ENCODE measurements around the gene DYNC1H1.

The DYNC1H1 gene

DNA sequence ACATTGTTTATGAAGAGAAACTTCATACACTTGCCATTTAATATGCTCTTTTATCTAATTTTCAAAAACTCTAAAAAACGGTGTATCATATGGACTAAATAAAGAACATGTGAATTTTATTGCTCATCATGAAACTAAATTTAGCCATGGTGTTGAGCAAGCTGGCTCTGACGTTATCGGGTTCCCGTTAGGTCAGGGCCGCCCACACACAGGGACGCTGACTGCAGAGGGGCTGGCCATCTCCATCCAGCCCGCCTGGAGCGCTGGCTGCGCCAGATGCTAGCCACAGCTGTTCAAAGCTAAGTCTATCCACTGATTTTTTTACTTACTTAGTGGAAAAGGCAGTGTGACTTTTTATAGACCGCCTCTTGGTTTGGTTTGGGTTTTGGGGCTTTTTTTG, 36.5 kb upstream of the DYNC1H1 start:
- Histone ChIP-seq H3K4me3 (ENCODE audit: low read length) (no peak overlapping the region), H3K4me1 (ENCODE audit: insufficient read depth, low read length) (no peaks in the 10 kb centered on the region), H3K9me3 (ENCODE audit: insufficient read depth, low read depth, low read length) (no peaks in the 10 kb centered on the region), H3K36me3 (ENCODE audit: insufficient read depth, low read depth, low read length) (no peaks in the 10 kb centered on the region), H3K9ac (ENCODE audit: low read depth, low read length) (no peak overlapping the region), H3K27ac (ENCODE audit: low read length) (no peak overlapping the region), H3K27me3 (ENCODE audit: insufficient read depth, low read length) (no peaks in the 10 kb centered on the region)

DNA sequence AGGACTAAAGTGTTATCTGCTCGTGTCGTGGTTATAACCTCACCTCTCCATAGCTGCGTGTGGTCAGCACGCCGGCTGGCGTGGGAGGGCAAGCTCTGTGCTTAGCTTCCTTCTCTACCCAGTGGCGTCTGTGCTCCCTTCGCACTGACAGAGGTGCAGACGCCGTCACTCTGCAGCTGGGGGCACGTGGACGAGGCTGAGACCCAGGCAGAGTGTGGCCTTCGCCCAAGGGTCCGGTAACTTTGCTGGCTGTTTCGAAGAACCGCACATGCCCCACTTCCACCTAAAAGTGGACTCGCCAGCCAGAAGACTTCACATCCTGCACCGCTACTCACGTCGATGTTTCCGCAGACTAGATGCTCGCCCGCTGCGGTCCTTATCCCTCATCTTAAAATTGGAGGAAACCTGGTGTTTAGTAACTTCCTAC, 35.9 kb upstream of the DYNC1H1 start:
- H3K4me3 ChIP-seq (ENCODE audit: low read length), result no peak overlapping the region
- H3K36me3 ChIP-seq (ENCODE audit: insufficient read depth, low read depth, low read length), result no peaks in the 10 kb centered on the region
- peaks cover 5% of the 10 kb centered on the region; the same call in 1 of the 2 replicates for H3K27me3 ChIP-seq (ENCODE audit: insufficient read depth, low read length)
- H3K4me1 ChIP-seq (ENCODE audit: insufficient read depth, low read length), result no peaks in the 10 kb centered on the region
- H3K27ac ChIP-seq (ENCODE audit: low read length), result no peak overlapping the region
- H3K9ac ChIP-seq (ENCODE audit: low read depth, low read length), result no peak overlapping the region
- H3K9me3 ChIP-seq (ENCODE audit: insufficient read depth, low read depth, low read length), result no peaks in the 10 kb centered on the region

DNA sequence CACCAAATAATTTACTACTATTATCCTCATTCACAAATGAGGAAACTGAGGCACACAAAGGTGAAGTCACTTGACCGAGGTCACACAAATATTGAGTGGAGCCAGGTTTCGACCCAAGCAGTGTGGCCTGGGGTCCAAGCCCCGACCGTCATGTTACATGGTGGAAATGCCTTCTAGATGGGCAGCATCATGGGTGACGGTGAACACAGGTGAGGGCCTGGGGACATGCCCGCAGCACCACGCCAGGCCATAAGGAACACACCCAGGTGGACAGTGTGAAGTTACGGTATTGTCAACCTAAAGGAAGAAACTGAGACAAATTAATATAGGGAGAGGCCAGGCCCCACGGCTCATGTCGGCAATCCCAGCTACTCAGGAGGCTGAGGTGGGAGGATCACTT, 35.3 kb upstream of the DYNC1H1 start:
- no peak overlapping the region for H3K9ac ChIP-seq (ENCODE audit: low read depth, low read length)

GRCh38 chr14:101929946-101930345, 34.4 kb upstream of the DYNC1H1 start:
- H3K9ac ChIP-seq (ENCODE audit: low read depth, low read length), result no peak overlapping the region
- no peak overlapping the region for H3K27ac ChIP-seq (ENCODE audit: low read length)
- no peak overlapping the region for H3K4me3 ChIP-seq (ENCODE audit: low read length)
- H3K4me1 ChIP-seq (ENCODE audit: insufficient read depth, low read length), result no peaks in the 10 kb centered on the region
- no peaks in the 10 kb centered on the region for H3K9me3 ChIP-seq (ENCODE audit: insufficient read depth, low read depth, low read length)
- peaks cover 15% of the 10 kb centered on the region; the same call in 1 of the 2 replicates for H3K27me3 ChIP-seq (ENCODE audit: insufficient read depth, low read length)
- H3K36me3 ChIP-seq (ENCODE audit: insufficient read depth, low read depth, low read length), result no peaks in the 10 kb centered on the region

More for the DNA sequence above, 35.3 kb upstream of the DYNC1H1 start:
- H3K27ac ChIP-seq (ENCODE audit: low read length), result no peak overlapping the region
- peaks cover 10% of the 10 kb centered on the region; the same call in 1 of the 2 replicates for H3K27me3 ChIP-seq (ENCODE audit: insufficient read depth, low read length)
- no peaks in the 10 kb centered on the region for H3K9me3 ChIP-seq (ENCODE audit: insufficient read depth, low read depth, low read length)
- no peak overlapping the region for H3K4me3 ChIP-seq (ENCODE audit: low read length)
- H3K36me3 ChIP-seq (ENCODE audit: insufficient read depth, low read depth, low read length), result no peaks in the 10 kb centered on the region
- no peaks in the 10 kb centered on the region for H3K4me1 ChIP-seq (ENCODE audit: insufficient read depth, low read length)

- no peaks in the 10 kb centered on the region for H3K36me3 ChIP-seq (ENCODE audit: insufficient read depth, low read depth, low read length)
- no peaks in the 10 kb centered on the region for H3K4me1 ChIP-seq (ENCODE audit: insufficient read depth, low read length)
- no peak overlapping the region for H3K9ac ChIP-seq (ENCODE audit: low read depth, low read length)
- no peak overlapping the region for H3K27ac ChIP-seq (ENCODE audit: low read length)
- no peaks in the 10 kb centered on the region for H3K9me3 ChIP-seq (ENCODE audit: insufficient read depth, low read depth, low read length)
- H3K4me3 ChIP-seq (ENCODE audit: low read length), result no peak overlapping the region
- peaks cover 23% of the 10 kb centered on the region for H3K27me3 ChIP-seq (ENCODE audit: insufficient read depth, low read length)
Observed at GRCh38 chr14:101932673-101933072, 31.7 kb upstream of the DYNC1H1 start.

DNA sequence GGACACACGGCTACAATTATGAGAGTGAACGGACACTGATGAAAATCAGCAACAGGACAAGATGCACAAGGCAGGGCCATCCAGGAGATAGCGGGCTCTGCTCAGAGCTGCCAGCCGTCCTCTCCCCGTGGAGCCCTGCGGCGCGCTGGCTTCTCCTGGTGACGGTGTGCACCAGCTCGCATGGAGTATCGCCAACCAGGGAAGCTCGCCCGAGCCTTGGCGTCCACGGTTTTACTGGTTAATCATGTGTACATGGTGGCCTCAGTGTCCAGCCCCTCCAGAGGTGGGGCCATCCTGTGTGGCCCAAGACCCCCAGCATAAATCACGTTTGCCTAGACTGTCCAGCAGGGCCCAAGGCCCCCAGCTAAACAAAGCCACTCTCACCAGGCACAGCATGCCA, 31.2 kb upstream of the DYNC1H1 start:
- peaks cover 28% of the 10 kb centered on the region for H3K27me3 ChIP-seq (ENCODE audit: insufficient read depth, low read length)
- H3K4me3 ChIP-seq (ENCODE audit: low read length), result no peak overlapping the region
- no peaks in the 10 kb centered on the region for H3K36me3 ChIP-seq (ENCODE audit: insufficient read depth, low read depth, low read length)
- no peak overlapping the region for H3K27ac ChIP-seq (ENCODE audit: low read length)
- H3K4me1 ChIP-seq (ENCODE audit: insufficient read depth, low read length), result no peaks in the 10 kb centered on the region
- no peak overlapping the region for H3K9ac ChIP-seq (ENCODE audit: low read depth, low read length)
- H3K9me3 ChIP-seq (ENCODE audit: insufficient read depth, low read depth, low read length), result no peaks in the 10 kb centered on the region

DNA sequence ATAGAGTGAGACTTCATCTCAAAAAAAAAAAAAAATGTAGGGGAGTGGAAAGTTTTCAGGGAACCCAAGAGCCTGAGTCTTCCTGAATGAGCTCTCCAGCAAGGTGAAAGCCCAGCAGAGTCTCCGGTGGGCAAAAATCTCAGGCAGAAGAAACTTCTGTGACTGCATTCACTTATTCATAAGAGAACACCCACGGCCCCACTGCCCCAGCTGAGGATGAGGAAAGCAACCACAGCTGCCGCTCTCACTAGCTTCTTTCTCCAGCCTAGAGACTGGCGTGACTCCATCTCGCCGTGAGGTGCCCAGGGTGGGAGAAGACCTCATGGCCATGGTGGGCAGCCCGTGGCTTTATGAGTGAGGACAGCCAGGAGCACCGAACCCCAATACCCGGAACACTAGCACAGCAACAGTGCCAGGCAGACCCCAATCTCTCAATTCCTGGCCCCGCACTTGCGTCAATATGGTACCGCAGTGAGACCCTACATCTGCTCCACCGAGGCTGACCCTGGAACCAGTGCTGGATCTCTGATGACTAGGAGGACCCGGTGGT, 29.7 kb upstream of the DYNC1H1 start:
- H3K9ac ChIP-seq (ENCODE audit: low read depth, low read length), result no peak overlapping the region
- peaks cover 41% of the 10 kb centered on the region for H3K27me3 ChIP-seq (ENCODE audit: insufficient read depth, low read length)
- H3K4me1 ChIP-seq (ENCODE audit: insufficient read depth, low read length), result no peaks in the 10 kb centered on the region
- H3K36me3 ChIP-seq (ENCODE audit: insufficient read depth, low read depth, low read length), result no peaks in the 10 kb centered on the region
- no peak overlapping the region for H3K27ac ChIP-seq (ENCODE audit: low read length)
- H3K9me3 ChIP-seq (ENCODE audit: insufficient read depth, low read depth, low read length), result no peaks in the 10 kb centered on the region
- H3K4me3 ChIP-seq (ENCODE audit: low read length), result no peak overlapping the region

- no peaks in the 10 kb centered on the region for H3K4me1 ChIP-seq (ENCODE audit: insufficient read depth, low read length)
- no peak overlapping the region for H3K4me3 ChIP-seq (ENCODE audit: low read length)
- H3K9ac ChIP-seq (ENCODE audit: low read depth, low read length), result no peak overlapping the region
- no peaks in the 10 kb centered on the region for H3K9me3 ChIP-seq (ENCODE audit: insufficient read depth, low read depth, low read length)
- H3K36me3 ChIP-seq (ENCODE audit: insufficient read depth, low read depth, low read length), result no peaks in the 10 kb centered on the region
- no peak overlapping the region for H3K27ac ChIP-seq (ENCODE audit: low read length)
- peaks cover 69% of the 10 kb centered on the region for H3K27me3 ChIP-seq (ENCODE audit: insufficient read depth, low read length)
Observed at GRCh38 chr14:101937926-101938767, 26.2 kb upstream of the DYNC1H1 start.

- Histone ChIP-seq H3K36me3 (ENCODE audit: insufficient read depth, low read depth, low read length) (no peaks in the 10 kb centered on the region), H3K4me1 (ENCODE audit: insufficient read depth, low read length) (0 out of 2 replicates have a peak, but pooled peaks cover 3% of the 10 kb centered on the region), H3K27me3 (ENCODE audit: insufficient read depth, low read length) (peaks cover 75% of the 10 kb centered on the region), H3K9me3 (ENCODE audit: insufficient read depth, low read depth, low read length) (no peaks in the 10 kb centered on the region), H3K9ac (ENCODE audit: low read depth, low read length) (no peak overlapping the region), H3K27ac (ENCODE audit: low read length) (no peak overlapping the region), H3K4me3 (ENCODE audit: low read length) (no peak overlapping the region)
Observed at GRCh38 chr14:101939646-101940170, 24.7 kb upstream of the DYNC1H1 start.

DNA sequence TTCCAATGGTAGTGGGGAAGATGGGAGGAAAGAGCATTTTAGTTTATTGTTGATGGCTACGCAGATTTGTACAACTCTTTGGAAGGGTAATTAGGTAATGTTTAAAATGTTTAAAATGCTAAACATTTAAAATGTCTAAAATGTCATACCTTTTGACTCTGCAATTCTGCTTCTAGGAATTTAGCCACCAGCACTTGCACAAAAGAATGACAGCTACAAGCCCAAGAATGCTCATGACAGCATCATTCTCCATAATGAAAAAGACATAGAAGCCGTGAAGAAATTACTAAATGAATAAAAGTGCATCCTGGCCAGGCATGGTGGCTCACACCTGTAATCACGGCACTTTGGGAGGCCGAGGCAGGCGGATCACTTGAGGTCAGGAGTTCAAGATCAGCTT, 19.9 kb upstream of the DYNC1H1 start:
- peaks cover 71% of the 10 kb centered on the region for H3K27me3 ChIP-seq (ENCODE audit: insufficient read depth, low read length)
- H3K36me3 ChIP-seq (ENCODE audit: insufficient read depth, low read depth, low read length), result no peaks in the 10 kb centered on the region
- no peak overlapping the region for H3K27ac ChIP-seq (ENCODE audit: low read length)
- H3K9ac ChIP-seq (ENCODE audit: low read depth, low read length), result no peak overlapping the region
- no peaks in the 10 kb centered on the region for H3K9me3 ChIP-seq (ENCODE audit: insufficient read depth, low read depth, low read length)
- peaks cover 6% of the 10 kb centered on the region; the same call in 1 of the 2 replicates for H3K4me1 ChIP-seq (ENCODE audit: insufficient read depth, low read length)
- H3K4me3 ChIP-seq (ENCODE audit: low read length), result no peak overlapping the region

DNA sequence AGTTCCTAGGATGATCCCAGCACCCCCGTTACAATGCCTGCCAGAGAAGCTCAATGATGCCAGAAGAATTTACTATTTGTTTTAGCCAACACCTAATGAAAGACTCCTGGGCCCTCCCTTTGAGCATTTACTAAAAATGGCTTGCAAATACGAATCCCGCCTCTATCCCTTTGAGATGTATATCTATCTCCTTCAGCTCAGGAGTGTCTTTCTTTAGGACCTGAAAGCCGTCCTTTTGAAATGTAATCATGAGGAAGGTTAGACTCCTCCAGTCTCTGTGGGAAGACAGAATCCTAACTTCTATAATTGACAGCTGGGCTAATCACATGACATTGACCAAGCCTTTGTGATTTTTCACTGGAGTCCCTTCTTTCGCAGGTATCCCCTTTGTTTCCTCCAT, 19.2 kb upstream of the DYNC1H1 start:
- peaks cover 6% of the 10 kb centered on the region; the same call in 1 of the 2 replicates for H3K4me1 ChIP-seq (ENCODE audit: insufficient read depth, low read length)
- no peak overlapping the region for H3K27ac ChIP-seq (ENCODE audit: low read length)
- no peaks in the 10 kb centered on the region for H3K36me3 ChIP-seq (ENCODE audit: insufficient read depth, low read depth, low read length)
- H3K9ac ChIP-seq (ENCODE audit: low read depth, low read length), result no peak overlapping the region
- no peak overlapping the region for H3K4me3 ChIP-seq (ENCODE audit: low read length)
- no peaks in the 10 kb centered on the region for H3K9me3 ChIP-seq (ENCODE audit: insufficient read depth, low read depth, low read length)
- peaks cover 64% of the 10 kb centered on the region for H3K27me3 ChIP-seq (ENCODE audit: insufficient read depth, low read length)

DNA sequence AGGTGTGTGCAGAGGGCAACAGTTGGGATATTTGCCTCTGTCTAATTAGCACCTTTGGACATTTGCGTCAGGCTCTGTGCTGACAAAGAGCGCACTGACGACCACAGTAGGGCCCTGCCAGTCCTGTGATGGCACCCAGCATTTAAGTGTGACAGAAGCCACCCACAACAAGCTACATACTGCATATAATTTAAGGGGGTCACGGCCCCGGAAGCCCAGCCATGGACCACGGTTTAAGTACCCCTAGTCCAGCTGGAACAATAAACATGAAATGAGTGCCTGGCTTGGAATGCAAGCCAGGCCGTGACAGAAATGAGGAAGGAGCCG, 16.8 kb upstream of the DYNC1H1 start:
- Histone ChIP-seq H3K4me3 (ENCODE audit: low read length) (peak overlapping the region; percentile 87), H3K9ac (ENCODE audit: low read depth, low read length) (peak overlapping the region; percentile 99), H3K27ac (ENCODE audit: low read length) (peak overlapping the region; percentile 75)

More for the DNA sequence above, 16.8 kb upstream of the DYNC1H1 start:
- no peaks in the 10 kb centered on the region for H3K36me3 ChIP-seq (ENCODE audit: insufficient read depth, low read depth, low read length)
- peaks cover 6% of the 10 kb centered on the region; the same call in 1 of the 2 replicates for H3K4me1 ChIP-seq (ENCODE audit: insufficient read depth, low read length)
- H3K9me3 ChIP-seq (ENCODE audit: insufficient read depth, low read depth, low read length), result no peaks in the 10 kb centered on the region
- peaks cover 45% of the 10 kb centered on the region for H3K27me3 ChIP-seq (ENCODE audit: insufficient read depth, low read length)
